ENCODE data around the gene PDSS2.
"Not testable (repeated sequence)": the region's sequence is repeated elsewhere in the genome, so short reads cannot be mapped to it uniquely, and the experiment has no call there.

Gene PDSS2

DNA sequence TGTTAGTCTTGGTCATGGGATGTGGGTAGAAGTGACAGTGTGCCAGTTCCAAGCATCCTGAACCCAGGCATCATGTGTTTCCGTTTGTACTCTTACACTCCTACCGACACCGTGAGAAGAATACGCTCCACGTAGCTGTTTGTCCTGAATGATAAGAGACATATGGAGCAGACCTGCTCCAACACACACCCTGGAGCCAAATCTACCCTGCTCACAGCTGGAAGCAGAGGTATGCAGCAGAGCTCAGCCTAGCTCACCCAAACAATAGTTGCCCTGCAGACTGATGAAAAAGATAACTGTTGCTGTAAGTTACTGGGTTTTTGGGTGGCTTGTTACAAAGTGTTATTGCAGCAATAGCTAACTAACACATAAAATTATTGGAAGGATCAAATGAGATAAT lies 14.3 kb upstream of the PDSS2 start:
- DNase-seq = no peak

DNA sequence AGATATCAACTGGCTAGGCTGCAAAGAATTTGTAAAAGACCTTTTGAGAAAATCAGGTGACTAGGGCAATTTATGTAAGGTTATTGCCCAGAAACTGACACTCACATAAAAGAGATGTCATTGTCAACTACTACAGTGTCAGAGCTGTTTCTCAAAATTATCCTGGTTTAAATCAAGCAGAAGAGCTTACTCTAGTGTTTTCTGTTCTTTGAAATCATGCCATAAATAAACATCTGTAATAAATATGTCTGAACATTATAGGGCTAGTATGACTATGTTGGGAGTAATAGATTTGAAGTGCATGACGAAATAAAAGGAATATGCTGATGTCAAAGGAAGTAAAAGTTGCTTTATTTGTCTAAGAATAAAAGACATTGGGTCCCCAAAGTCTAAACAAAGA lies 11.0 kb upstream of the PDSS2 start:
- no peak for DNase-seq

DNA sequence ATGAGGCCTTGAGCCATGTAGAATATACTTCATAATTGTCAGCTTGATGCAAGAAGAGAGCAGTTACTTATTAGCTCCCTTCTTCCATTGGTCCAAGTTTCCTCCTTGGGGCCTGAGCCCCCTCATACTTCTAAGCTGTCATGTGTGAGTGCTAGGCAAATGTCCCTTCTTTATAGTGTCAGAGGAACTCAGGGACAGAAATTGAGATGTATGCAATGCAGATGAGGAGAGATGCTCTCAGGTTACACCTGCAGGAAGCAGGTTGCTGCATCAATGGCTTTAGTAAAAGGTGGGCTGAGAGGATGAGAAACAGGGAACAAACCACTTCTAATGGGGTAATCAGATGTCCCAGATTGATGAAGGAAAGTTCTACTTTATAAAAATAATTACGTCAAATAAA lies 6.7 kb upstream of the PDSS2 start:
- DNase-seq = no peak

DNA sequence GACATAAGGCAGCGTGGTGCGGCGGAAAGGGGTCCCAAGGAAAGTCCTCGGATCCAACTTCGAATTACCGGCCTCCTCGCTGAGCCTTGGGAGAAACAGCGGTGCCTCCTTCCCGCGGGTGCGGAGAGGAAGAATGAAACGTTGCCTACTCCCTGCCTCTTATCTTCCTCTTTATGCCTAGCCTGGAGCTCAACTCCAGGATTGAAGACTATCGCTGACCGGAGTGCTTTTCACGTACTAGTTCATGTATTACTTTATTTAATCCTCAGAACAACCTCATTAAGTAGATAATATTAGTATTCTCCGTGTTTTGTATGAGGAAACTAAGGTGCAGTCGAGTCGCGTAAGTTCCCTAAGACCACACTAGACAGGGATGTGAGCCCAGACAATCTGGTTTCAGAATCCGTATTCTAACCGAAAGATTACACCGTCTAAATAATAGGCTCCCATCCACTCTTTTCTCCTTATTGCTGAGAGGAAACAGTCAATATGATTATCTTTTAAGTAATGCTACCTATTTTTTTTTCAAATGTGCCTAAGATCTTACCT lies 793 bp upstream of the PDSS2 start:
- DNase-seq = no peak

DNA sequence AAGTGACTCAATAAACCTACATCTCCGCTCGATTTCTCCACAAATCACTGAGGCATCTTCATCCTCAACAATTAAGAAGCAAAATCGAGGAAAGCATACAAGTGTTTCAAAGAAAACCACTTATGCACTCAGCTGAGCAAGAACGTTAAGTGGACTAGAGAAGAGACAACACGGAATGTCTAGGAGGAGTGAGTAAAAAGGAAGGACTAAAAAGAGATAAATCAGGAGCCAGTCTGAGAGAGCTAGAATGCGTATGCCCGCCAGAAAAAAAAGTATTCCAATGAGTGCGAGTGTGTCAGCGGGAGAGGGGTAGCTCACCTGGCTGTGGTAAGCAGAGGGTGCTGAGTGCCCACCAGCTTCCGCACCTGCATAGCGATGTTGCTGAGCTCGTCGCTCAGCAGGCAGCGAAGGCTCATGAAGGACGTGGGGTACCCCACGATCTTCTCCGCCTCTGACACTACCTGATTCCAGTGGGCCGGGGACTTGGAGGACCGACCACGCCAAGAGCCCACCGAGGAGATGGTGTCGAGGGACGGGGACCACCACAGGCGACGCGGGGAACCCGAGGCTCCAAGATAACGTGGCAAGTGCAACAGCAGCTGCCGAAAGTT lies 587 bp downstream of the PDSS2 start:
- peak; percentile 23 for DNase-seq

DNA sequence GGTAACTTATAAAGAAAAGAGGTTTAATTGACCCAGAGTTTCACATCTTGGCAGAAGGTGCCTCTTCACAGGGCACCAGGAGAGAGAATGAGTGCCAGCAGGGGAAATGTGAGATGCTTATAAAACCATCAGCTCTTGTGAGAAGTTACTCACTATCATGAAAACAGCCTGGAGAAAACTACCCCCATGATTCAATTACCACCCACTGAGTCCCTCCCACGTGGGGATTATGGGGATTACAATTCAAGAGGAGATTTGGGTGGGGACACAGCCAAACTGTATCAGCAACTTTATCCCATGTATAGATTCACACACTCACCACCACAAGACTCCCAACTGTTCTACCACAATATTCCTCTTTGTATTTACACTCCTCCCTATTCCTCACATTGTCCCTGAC lies 10.6 kb downstream of the PDSS2 start:
- DNase-seq = no peak

DNA sequence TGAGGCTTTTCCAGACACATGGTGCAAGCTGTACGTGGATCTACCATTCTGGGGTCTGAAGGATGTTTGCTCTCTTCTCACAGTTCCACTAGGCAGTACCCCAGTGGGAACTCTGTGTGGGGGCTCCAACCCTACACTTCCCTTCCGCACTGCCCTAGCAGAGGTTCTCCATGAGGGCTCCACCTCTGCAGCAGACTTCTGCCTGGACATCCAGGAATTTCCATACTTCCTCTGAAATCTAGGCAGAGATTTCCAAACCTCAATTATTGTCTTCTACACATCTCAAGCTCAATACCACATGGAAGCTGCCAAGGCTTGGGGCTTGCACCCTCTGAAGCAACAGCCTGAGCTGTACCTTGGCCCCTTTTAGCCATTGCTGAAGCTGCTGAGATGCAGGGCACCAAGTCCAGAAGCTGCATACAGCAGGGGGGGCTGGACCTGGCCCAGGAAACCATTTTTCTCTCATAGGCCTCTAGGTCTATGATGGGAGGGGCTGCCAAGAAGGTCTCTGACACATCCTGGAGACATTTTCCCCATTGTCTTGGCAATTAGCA lies 11.6 kb downstream of the PDSS2 start:
- no peak for DNase-seq

DNA sequence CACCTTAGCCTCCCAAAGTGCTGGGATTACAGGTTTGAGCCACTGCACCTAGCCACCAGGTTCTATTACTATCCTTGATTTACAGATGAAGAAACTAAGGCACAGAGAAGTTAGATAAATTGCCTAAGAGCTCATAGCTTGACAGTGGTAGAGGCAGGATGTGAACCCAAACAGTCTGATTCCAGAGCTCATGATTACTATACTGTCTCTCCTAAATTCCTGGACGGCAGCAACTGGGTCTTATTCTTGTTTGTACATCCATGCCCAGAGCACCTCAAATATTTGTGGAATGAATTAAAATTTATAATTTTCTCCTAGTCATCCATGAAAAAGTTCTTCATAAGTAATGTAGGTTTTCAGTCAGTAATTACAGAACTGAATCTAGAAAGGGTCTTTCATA lies 15.1 kb downstream of the PDSS2 start:
- no peak for DNase-seq

DNA sequence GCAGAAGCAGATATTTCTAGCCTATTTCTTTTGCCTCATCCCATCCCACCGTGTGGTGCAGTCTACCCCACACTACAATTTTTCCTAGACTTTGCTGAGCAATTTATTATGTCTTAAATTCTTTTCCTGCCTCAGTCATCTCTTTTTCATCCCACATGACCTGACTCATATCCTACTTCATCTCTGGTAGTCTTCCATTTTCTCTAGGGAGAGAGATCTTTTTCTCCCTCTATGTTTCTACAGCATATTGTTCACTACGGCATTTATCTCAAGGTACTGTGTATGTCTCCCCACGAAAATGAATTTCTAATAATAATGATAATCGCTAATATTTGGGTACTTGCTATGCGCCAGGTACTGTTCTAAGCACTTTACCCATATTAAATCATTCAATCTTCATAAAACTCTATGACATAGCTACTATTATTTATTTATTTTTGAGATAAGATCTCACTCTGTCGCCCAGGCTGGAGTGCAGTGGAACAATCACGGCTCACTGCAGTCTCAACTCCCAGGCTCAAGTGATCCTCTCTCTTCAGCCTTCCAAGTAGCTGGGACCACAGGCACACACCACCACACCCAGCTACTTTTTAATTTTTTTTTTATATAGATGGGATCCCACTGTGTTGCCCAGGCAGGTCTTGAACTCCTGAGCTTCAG lies 15.6 kb downstream of the PDSS2 start:
- no peak for DNase-seq

DNA sequence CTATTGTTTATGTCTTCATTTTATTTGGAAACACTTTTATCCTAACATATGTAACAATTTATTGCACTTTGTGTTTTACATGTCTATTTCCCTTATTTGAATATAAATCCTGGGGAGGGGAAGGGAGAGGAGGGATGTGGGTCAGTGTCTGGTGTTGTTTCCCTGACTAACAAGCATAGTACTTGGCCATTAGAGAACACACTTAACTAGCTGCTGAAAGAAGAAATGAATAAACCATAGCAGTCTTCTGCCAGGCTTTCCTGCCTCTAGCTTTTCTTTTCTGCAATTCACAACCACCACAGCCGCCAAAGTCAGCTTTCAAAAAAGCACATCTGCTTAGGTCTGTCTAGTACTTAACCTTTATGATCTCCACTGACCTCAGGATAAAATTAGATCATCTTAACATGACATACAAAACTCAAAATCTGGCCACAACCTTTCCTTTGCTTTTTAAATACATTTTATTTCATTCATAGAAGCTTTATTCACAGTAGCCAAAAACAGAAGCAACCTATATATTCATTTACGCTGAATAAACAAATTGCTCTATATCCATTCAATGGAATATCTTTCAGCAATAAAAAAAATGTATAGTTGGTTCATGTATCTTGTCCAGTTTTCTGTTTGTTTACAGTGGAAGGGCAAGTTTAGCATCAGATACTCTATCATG lies 16.3 kb downstream of the PDSS2 start:
- no peak for DNase-seq

DNA sequence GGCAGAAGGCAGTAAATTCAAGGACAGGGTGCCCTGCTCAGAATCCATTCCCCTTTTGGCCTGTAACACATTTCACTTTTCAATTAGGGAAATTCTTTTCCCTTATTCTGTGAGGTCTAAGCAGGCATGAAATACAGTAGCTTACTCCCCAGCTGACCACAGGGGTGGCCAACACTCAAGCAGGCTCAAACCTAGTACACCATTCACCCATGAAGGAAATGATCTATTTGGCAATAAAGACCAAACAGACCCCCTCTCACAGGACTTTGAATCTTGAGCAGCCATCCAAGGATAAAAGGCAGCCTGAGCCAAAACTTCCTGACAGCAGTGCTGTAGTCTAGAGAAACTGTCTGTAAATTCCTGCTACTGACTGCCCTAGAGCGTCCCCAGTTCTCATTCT lies 17.7 kb downstream of the PDSS2 start:
- no peak for DNase-seq

DNA sequence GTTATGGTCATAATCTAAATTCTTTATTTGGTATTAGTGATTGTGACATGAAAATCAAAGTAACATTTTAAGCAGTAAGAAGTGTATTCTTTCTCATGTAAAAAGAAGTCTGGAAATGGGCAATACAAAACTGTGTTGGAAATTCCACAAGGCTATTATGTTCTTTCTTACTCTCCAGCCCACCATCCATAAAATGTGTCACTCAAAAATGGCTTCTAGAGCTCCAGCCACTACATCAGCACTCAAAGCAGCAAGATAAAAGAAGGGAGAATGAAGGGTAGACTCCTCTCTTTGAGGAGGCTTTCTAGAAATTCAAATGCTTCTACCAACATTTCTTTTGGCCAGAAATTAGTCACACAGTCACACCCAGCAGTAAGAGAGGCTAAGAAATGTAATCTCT lies 18.4 kb downstream of the PDSS2 start:
- no peak for DNase-seq

DNA sequence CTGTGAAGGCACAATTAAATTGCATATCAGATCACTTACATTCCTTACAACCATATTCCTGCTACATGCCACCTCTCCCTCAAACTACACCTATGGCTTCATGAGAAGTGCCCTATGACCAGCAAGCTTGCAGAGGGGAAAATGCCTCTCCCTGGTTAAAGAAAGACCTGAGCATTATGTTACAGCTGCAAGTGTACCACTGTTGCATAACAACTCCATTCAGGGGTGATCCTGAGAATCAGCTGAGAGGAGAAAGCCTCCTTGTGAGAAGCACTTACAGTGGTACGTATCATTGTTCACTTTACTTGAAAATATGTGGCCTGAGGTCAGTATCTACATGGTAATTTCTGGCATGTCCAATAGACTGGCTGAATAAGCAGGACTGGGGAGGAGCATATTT lies 20.0 kb downstream of the PDSS2 start:
- DNase-seq = no peak

DNA sequence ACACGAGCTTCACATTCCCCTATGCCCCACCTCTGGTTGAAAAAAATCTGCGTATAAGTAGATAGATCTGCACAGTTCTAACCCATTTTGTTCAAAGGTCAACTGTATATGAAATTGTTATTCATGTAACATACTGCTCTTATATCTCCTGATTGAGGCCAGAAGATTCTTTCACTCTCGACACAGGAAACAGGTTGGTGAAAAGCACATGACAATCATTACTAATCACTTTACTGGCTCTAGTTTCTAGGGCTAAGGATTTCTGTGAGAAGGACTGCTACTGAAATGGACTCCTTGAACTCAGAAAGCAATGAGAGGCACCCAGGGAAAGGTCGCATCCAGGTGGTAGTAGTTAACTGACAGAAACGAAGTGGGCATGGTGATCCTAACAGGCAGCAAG lies 21.7 kb downstream of the PDSS2 start:
- DNase-seq = no peak

DNA sequence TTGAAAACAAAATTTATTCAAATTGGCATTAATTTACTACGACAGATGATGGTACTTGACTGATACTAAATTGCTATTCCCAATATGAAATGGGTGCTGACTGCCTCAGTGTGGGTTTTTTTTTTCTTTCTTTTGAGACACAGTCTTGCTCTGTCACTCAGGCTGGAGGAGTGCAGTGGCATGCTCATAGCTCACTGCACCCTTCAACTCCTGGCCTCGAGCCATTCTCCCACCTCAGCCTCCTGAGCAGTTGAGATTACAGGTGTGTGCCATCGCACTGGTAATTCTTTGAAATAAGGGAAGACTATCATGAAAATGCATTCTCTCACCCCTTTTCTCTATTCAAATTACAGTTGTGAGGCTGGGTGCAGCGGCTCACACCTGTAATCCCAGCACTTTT lies 22.5 kb downstream of the PDSS2 start:
- no peak for DNase-seq

DNA sequence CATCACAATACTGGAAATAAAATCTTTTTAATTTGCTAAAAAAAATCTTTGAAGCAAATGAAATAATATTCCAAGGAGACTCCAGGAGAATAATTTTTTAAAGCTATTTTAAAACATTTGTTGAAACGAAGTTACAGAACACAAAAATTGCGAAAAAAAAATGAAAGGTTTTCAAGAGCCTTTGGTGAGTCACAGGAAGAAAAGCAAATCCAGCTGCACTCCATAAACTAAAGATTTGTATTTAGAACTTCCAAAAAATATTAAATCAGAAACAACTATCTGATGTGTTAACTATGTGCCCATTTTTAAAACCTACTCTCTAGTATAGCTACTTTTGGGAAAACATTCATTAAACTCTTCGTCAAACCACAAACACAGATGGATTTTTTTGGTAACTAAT lies 23.6 kb downstream of the PDSS2 start:
- no peak for DNase-seq

DNA sequence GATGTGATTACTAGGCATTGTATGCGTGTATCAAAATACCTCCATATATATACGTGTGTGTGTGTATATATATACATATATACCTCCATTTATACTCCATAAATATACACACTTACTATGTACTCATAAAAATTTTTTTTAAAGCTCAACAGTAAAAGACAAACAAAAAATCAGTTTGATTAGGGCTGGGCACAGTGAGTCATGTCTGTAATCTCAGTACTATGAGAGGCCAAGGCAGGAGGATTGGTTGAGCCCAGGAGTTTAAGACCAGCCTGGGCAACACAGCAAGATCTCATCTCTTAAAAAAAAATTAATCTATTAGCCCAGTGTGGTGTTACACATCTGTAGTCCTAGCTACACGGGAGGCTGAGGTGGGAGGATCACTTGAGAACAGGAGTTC lies 24.6 kb downstream of the PDSS2 start:
- no peak for DNase-seq

DNA sequence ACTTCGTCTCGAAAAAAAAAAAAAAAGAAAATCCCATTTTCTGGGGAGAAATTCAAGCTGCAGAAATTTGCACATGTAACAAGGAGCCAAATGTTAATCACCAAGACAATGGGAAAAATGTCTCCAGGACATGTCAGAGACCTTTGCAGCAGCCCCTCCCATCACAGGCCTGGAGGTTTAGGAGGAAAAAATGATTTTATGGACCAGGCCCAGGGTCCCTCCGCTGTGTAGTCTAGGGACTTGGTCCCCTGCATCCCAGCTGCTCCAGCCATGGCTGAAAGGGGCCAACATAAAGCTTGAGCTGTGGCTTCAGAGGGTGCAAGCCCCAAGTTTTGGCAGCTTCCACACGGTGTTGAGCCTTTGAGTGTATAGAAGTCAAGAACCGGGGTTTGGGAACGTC lies 33.4 kb downstream of the PDSS2 start:
- not testable (repeated sequence) for DNase-seq

DNA sequence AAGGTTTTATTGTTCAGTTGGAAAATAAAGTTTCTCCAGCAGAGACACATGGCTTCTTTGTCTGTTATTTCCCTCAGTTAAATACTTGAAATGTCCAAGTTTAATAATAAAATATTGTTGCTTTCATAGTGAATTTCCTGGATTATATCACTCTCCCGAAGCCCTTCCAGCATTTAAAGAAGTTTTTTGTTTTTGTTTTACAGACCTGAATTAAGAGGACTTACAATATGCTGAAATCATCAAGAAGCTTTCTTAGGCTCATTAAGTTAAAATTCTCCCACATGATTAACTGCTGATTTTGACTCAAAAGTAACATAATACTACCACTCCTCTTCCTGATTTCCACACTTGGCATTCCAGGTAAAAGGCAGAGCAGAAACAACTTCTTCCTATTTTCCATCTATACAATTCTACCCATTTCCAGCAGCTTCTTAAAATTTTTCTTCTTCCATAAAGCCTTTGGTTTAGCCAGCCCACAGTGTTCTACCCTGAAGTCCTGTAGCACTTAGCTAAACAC lies 35.8 kb downstream of the PDSS2 start:
- no peak for DNase-seq

DNA sequence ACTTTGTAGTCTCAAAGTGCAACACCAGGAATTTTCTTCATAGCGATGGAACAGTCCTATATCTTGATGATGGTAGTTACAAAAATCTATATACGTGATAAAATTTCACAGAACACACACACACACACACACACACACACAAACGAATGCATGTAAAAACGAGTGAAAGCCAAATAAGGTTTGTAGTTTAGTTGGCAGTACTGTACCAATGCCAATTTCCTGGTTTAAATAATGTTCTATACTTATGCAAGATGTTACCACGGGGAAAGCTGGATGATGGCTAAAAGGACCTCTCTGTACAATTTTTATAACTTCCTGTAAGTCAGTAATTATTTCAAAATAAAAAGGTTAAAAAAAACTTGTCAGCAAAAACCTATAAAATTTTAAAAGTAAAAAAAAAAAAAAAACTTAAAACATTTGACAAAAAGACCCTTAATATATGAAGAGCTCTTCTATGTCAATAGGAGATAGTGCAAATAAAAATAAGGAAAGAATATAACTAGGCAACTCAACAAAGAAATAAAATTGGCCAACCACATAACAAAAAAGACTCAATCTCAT lies 37.6 kb downstream of the PDSS2 start:
- no peak for DNase-seq

DNA sequence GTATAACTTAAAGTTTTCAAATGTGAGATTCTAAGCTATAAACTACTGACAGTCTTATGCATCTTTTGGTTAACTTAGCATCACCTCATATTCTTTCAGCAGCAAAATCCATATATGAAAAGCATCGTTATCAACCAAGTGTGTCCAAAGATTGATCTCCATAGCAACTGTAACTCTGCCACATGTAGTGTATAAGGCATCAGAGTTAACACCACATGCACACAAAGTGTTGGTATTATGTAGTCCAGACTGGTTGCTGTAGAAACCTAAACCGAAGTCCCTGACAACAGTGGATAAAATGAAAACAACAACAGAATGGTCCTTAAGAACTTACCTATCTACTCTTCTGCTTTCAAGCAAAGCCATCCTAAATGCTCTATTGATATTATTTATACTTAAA lies 39.6 kb downstream of the PDSS2 start:
- DNase-seq = no peak

DNA sequence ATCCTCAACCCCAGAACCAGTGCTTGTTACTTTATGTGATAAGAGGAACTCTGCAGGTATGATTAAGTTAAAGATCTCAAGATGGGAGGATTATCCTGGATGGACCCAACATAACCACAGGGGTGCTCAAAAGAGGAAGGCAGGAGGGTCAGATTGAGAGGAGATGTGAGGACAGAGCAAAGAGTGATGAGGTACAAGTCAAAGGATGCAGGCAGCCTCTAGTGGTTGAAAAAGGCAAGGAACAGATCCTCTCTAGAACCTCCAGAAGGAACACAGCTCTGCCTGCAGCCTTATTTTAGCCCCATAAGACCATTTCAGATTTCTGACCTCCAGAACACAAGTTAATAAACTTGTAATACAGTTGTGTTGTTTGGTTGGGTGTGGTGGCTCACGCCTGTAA lies 41.2 kb downstream of the PDSS2 start:
- DNase-seq = no peak

DNA sequence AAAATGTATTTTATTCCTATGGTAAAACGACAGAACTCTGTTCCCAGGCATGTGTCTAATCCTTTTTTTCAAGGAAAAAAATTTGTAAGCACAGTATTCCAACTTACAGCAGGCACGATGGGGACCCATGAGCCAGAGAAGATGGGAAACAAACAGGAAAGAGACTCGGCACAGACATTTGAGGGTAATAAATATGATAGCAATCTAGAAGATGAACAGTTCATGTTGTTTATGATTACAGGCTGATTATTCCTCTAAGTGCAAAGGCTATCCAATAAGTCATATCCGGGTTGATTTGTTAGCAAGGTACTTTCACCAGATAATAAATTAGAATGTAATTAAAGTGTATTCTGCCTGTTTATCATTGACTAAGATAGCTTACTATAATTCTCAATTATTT lies 43.2 kb downstream of the PDSS2 start:
- DNase-seq = no peak

Data from CD4-positive, alpha-beta T cell treated with Interleukin-12 subunit alpha and Interleukin-12 subunit beta, for 1 hour (primary cell).